Pancreas (tissue), 10 donors: ENCODE data around the gene VWA1. TPM values are rescaled to one million over a fixed set of nuclear protein-coding genes. Genes with fewer than 3 reads are reported as not detected.

Experiments used
- ATAC-seq, 4 donors: fragments of 200-7000 bp; cut with Tn5 transposase; one replicate each; pipeline versions ENCODE4 v1.8.0 to v1.9.1; 2020; ENCODE audit warnings: mild to moderate bottlenecking in 4 of 4, moderate library complexity in 4 of 4
- DNase-seq, 6 donors: peaks; one replicate each; pipeline ENCODE4 v3.0.0-alpha.2; 2020
- FAIRE-seq: peaks from 2 replicates; lab custom pipeline; 2012; peaks lifted over from hg19 to GRCh38; lab: Jason Lieb, UNC
- H3K27ac ChIP-seq, 4 donors: fragments of 200-600 bp; sonication (generic); 1 replicate in 3 of 4; 2 replicates in 1 of 4; pipeline versions ENCODE4 v1.5.0 to v1.8.0; 2020
- H3K27me3 ChIP-seq, 4 donors: fragments of 200-600 bp; one replicate each; pipeline ENCODE4 v1.8.0; 2021
- H3K36me3 ChIP-seq, 3 donors: fragments of 200-600 bp; sonication (generic) in 1 of 3; one replicate each; pipeline versions ENCODE4 v1.5.0 to v1.8.0; 2020 to 2021
- H3K4me1 ChIP-seq, 3 donors: fragments of 200-600 bp; one replicate each; pipeline ENCODE4 v1.8.0; 2021
- H3K4me3 ChIP-seq, 4 donors: fragments of 200-600 bp; sonication (generic) in 2 of 4; one replicate each; pipeline versions ENCODE4 v1.5.0 to v1.8.0; 2020 to 2021
- H3K9me3 ChIP-seq, 4 donors: fragments of 200-600 bp; one replicate each; pipeline ENCODE4 v1.8.0; 2021
- CTCF ChIP-seq, 4 donors: fragments of 200-600 bp; sonication (generic) in 3 of 4; IDR thresholded peaks; one replicate each; pipeline versions ENCODE4 v1.5.0 to v1.8.0; 2021; ENCODE audit warnings: antibody characterized with exemption in 4 of 4
- WGBS, 2 donors: extraction: QIAGEN DNeasy Blood & Tissue Kit; methylation state at CpG; one replicate each; pipeline ENCODE4 v1.1.7; 2013; 5-methylcytosine and 5-hydroxymethylcytosine counted together
- intact Hi-C, 3 donors: fragments of 100-400 bp; cut with DNase I; formaldehyde crosslinking; loops; one replicate each; pipeline versions ENCODE4 v1.11.1 to v1.14.2; 2022
- polyA plus RNA-seq, 2 donors: library from polyadenylated mRNA; stranded (reverse); fragments of 200-250 nt; gene quantifications; one replicate each; pipeline ENCODE4 v1.2.3, GENCODE V29; 2013
- total RNA-seq, 6 donors: library from RNA; stranded (reverse); fragmentation: NEBNext Ultra II Directional in 4 of 6; extraction: Animal tissue kit (Norgen Biotek cat#: 25700) in 4 of 6; gene quantifications; one replicate each; pipeline versions ENCODE4 v1.2.1 to v1.2.4, GENCODE V29; 2021 to 2023
- donor health status: healthy with polysubstance abuse.
- donor health status: DM: no; HTN: no; CAD: no; lungs with moderate emphysema.
- donor health status: DM: no; HTN: no; CAD: no.
- donor health status: control.
- donor health status: control.
- donor health status: Bipolar disorder and iron deficiency.
- donor health status: DM: yes; HTN: yes; CAD: no.
- donor health status: DM: no; HTN: no; CAD: no.
- donor health status: DM: no; HTN: no; CAD: no.
- donor health status: DM: yes; HTN: yes; CAD: no.

Gene VWA1
- total and polyA plus RNA-seq, 8 donors = 25.4 to 138 (median 55.2) TPM

- FAIRE-seq (no peak), ATAC-seq (peak in 2 of 4 donors; percentile 8), DNase-seq (peak; percentile 39 to 75 (median 62))
- Histone ChIP-seq H3K27ac (peak overlapping the region; percentile 81 to 96 (median 92)), H3K4me3 (no peak overlapping the region), H3K9me3 (no peaks in the 10 kb centered on the region), H3K27me3 (no peaks in the 10 kb centered on the region), H3K36me3 (no peaks in the 10 kb centered on the region), H3K4me1 (peaks cover 18 to 66% (median 45%) of the 10 kb centered on the region in 3 donors)
- 54 to 55% methylated on average over 5 of the region's 5 CpGs for WGBS, 2 donors
- TF ChIP-seq CTCF (IDR thresholded peaks at IDR 0.05) = no peak
- intact Hi-C loops = no loop called here
Measured at GRCh38 chr1:1431845-1432273, 3.6 kb upstream of the VWA1 start.

GRCh38 chr1:1432274-1432950, 3.1 kb upstream of the VWA1 start:
- peak overlapping the region in 1 of 4 donors; percentile 76 for H3K4me3 ChIP-seq
- H3K4me1 ChIP-seq = peaks cover 23 to 71% (median 50%) of the 10 kb centered on the region in 3 donors
- H3K9me3 ChIP-seq = no peaks in the 10 kb centered on the region
- WGBS, 2 donors = 58 to 63% methylated on average over 27 to 28 of the region's 28 CpGs
- FAIRE-seq (no peak), DNase-seq (peak in 5 of 6 donors; percentile 40 to 72 (median 61)), ATAC-seq (peak in 2 of 4 donors; percentile 4)
- peak overlapping the region; percentile 81 to 96 (median 92) for H3K27ac ChIP-seq
- intact Hi-C loops = no loop called here
- TF ChIP-seq CTCF (IDR thresholded peaks at IDR 0.05) = no peak
- no peaks in the 10 kb centered on the region for H3K36me3 ChIP-seq
- no peaks in the 10 kb centered on the region for H3K27me3 ChIP-seq

GRCh38 chr1:1432951-1433803, 2.3 kb upstream of the VWA1 start:
- TF ChIP-seq CTCF (IDR thresholded peaks at IDR 0.05) = no peak
- intact Hi-C loops = no loop called here
- peaks cover 30 to 77% (median 57%) of the 10 kb centered on the region in 3 donors for H3K4me1 ChIP-seq
- DNase-seq (peak; percentile 84 to 94 (median 91)), FAIRE-seq (no peak), ATAC-seq (peak; percentile 49 to 71 (median 60))
- WGBS, 2 donors = 32 to 53% methylated on average over 32 to 34 of the region's 34 CpGs
- H3K4me3 ChIP-seq = peak overlapping the region in 1 of 4 donors; percentile 76
- H3K27me3 ChIP-seq = no peaks in the 10 kb centered on the region
- H3K9me3 ChIP-seq = no peaks in the 10 kb centered on the region
- peak overlapping the region; percentile 81 to 96 (median 92) for H3K27ac ChIP-seq
- H3K36me3 ChIP-seq = no peaks in the 10 kb centered on the region

- WGBS, 2 donors = 37 to 47% methylated on average over 12 of the region's 12 CpGs
Measured at GRCh38 chr1:1433804-1434130, 1.7 kb upstream of the VWA1 start.

More at GRCh38 chr1:1433804-1434130, 1.7 kb upstream of the VWA1 start:
- intact Hi-C loops = no loop called here
- Histone ChIP-seq H3K27ac (peak overlapping the region; percentile 81 to 96 (median 92)), H3K9me3 (no peaks in the 10 kb centered on the region), H3K36me3 (no peaks in the 10 kb centered on the region), H3K4me1 (peaks cover 35 to 81% (median 61%) of the 10 kb centered on the region in 3 donors), H3K27me3 (no peaks in the 10 kb centered on the region), H3K4me3 (peak overlapping the region in 1 of 4 donors; percentile 76)
- TF ChIP-seq CTCF (IDR thresholded peaks at IDR 0.05) = no peak
- DNase-seq (peak in 5 of 6 donors; percentile 49 to 78 (median 51)), FAIRE-seq (no peak), ATAC-seq (peak in 2 of 4 donors; percentile 3 to 7)
